Activated naive CD4-positive, alpha-beta T cell treated with anti-CD3 and anti-CD28 coated beads, Interleukin-2, amount 50 U/mL, for 16 hours (primary cell): Measurements from ENCODE around the gene WFDC6.
"Not testable (repeated sequence)": the region's sequence is repeated elsewhere in the genome, so short reads cannot be mapped to it uniquely, and the experiment has no call there.

Experiments used
- DNase-seq: peaks from one replicate; pipeline ENCODE4 v3.0.0-alpha.2; 2020

Gene WFDC6

GRCh38 chr20:45539382-45539781 is at the start of gene WFDC6:
WFDC6 (minus strand) TSS chr20:45539482; CDS start chr20:45539407, 75 bp downstream.
- DNase-seq, result no peak

GRCh38 chr20:45588800-45589199 is 49.5 kb upstream of the WFDC6 start:
- no peak for DNase-seq

GRCh38 chr20:45585986-45586385 is 46.7 kb upstream of the WFDC6 start:
- DNase-seq, result not testable (repeated sequence)

GRCh38 chr20:45584294-45584693 is 45.0 kb upstream of the WFDC6 start:
- DNase-seq, result not testable (repeated sequence)

GRCh38 chr20:45583502-45583901 is 44.2 kb upstream of the WFDC6 start:
- no peak for DNase-seq

- DNase-seq, result no peak
These were observed 42.4 kb upstream of the WFDC6 start for GRCh38 chr20:45581702-45582101.

- no peak for DNase-seq
These were observed 39.9 kb upstream of the WFDC6 start, which contains the start of gene WFDC8 for GRCh38 chr20:45579184-45579583. WFDC8 (minus strand) TSS chr20:45579284; CDS start chr20:45579247, 37 bp downstream.

- no peak for DNase-seq
These were observed 38.9 kb upstream of the WFDC6 start for GRCh38 chr20:45578231-45578630.

GRCh38 chr20:45576995-45577394 is 37.7 kb upstream of the WFDC6 start:
- DNase-seq, result no peak

- DNase-seq, result no peak
These were observed 36.6 kb upstream of the WFDC6 start for GRCh38 chr20:45575931-45576330.

- not testable (repeated sequence) for DNase-seq
These were observed 30.4 kb upstream of the WFDC6 start for GRCh38 chr20:45569650-45570049.

- DNase-seq, result no peak
These were observed 25.5 kb upstream of the WFDC6 start for GRCh38 chr20:45564760-45565276.

GRCh38 chr20:45555198-45555597 is 15.9 kb upstream of the WFDC6 start:
- DNase-seq, result no peak

- DNase-seq, result no peak
These were observed 13.2 kb upstream of the WFDC6 start for GRCh38 chr20:45552456-45552855.

GRCh38 chr20:45550765-45551164 is 11.5 kb upstream of the WFDC6 start:
- no peak for DNase-seq

GRCh38 chr20:45548410-45548809 is 9.1 kb upstream of the WFDC6 start:
- no peak for DNase-seq

GRCh38 chr20:45547206-45547770 is 8.0 kb upstream of the WFDC6 start, which contains the start of gene EPPIN:
EPPIN (minus strand) TSS chr20:45547401; CDS start chr20:45547357, 44 bp downstream.
- DNase-seq, result no peak

- no peak for DNase-seq
These were observed 6.6 kb upstream of the WFDC6 start for GRCh38 chr20:45545754-45546453.

GRCh38 chr20:45545351-45545750 is 6.1 kb upstream of the WFDC6 start:
- no peak for DNase-seq

GRCh38 chr20:45538209-45538799 is 978 bp downstream of the WFDC6 start:
- DNase-seq, result no peak

GRCh38 chr20:45527294-45527693 is 12.0 kb downstream of the WFDC6 start:
- no peak for DNase-seq

- DNase-seq, result no peak
These were observed 15.5 kb downstream of the WFDC6 start for GRCh38 chr20:45523821-45524220.

- no peak for DNase-seq
These were observed 21.0 kb downstream of the WFDC6 start for GRCh38 chr20:45518282-45518681.
